DOHH2 (cell line): Measurements from ENCODE around the gene APMAP.
"Not testable (repeated sequence)": the region's sequence is repeated elsewhere in the genome, so short reads cannot be mapped to it uniquely, and the experiment has no call there.

Experiments used
- H3F3A ChIP-seq: fragments of 200-600 bp; sonication (generic), shearing (Covaris generic); 2 replicates; pipeline ENCODE4 v1.6.0; 2016; ENCODE audit warnings: antibody characterized with exemption, mild to moderate bottlenecking; ENCODE audit not compliant: control insufficient read depth, insufficient read depth
- H3K27ac ChIP-seq: fragments of 200-600 bp; sonication (generic); 2 replicates; pipeline ENCODE4 v1.5.1; 2014; ENCODE audit warnings: low read depth, mild to moderate bottlenecking, low read length, moderate library complexity
- H3K27me3 ChIP-seq: fragments of 200-600 bp; sonication (generic); 2 replicates; pipeline ENCODE4 v1.6.1; 2014; ENCODE audit warnings: mild to moderate bottlenecking, low read length, mixed read lengths; ENCODE audit not compliant: control insufficient read depth
- H3K36me3 ChIP-seq: fragments of 200-600 bp; sonication (generic); 2 replicates; pipeline ENCODE4 v1.6.1; 2014; ENCODE audit warnings: mild to moderate bottlenecking, low read length, moderate library complexity, mixed read lengths; ENCODE audit not compliant: control insufficient read depth
- H3K4me1 ChIP-seq: fragments of 200-600 bp; sonication (generic); 2 replicates; pipeline ENCODE4 v1.6.1; 2014; ENCODE audit warnings: mild to moderate bottlenecking, low read length, mixed read lengths; ENCODE audit not compliant: control insufficient read depth
- H3K4me2 ChIP-seq: fragments of 200-600 bp; sonication (generic); 2 replicates; pipeline ENCODE4 v1.6.0; 2014; ENCODE audit warnings: mild to moderate bottlenecking, low read length, moderate library complexity
- H3K4me3 ChIP-seq: fragments of 200-600 bp; sonication (generic); 2 replicates; pipeline ENCODE4 v1.5.1; 2014; ENCODE audit warnings: mild to moderate bottlenecking, low read length, mixed read lengths
- H3K79me2 ChIP-seq: fragments of 200-600 bp; sonication (generic); 2 replicates; pipeline ENCODE4 v1.6.1; 2014; ENCODE audit warnings: mild to moderate bottlenecking, low read length, mixed read lengths; ENCODE audit not compliant: control insufficient read depth
- H3K9me2 ChIP-seq: fragments of 200-600 bp; sonication (generic); replicated peaks from 2 replicates; pipeline ENCODE4 v1.6.1; 2014; ENCODE audit warnings: mild to moderate bottlenecking, low read length, mixed read lengths; ENCODE audit not compliant: control insufficient read depth
- H3K9me3 ChIP-seq: fragments of 200-600 bp; sonication (generic); 2 replicates; pipeline ENCODE4 v1.6.1; 2014; ENCODE audit warnings: antibody characterized with exemption, low read length, mixed read lengths; ENCODE audit not compliant: control insufficient read depth, insufficient read depth
- H4K20me1 ChIP-seq: fragments of 200-600 bp; sonication (generic); 2 replicates; pipeline ENCODE4 v1.6.0; 2014; ENCODE audit warnings: low read depth, mild to moderate bottlenecking, antibody characterized with exemption, low read length, moderate library complexity; ENCODE audit not compliant: control insufficient read depth, insufficient read depth
- EZH2phosphoT487 ChIP-seq: fragments of 200-600 bp; sonication (generic); IDR thresholded peaks from 2 replicates; pipeline ENCODE4 v1.6.1; 2017; ENCODE audit warnings: borderline replicate concordance, mild to moderate bottlenecking, antibody characterized with exemption, low read length, moderate library complexity, mixed read lengths
- TF ChIP-seq, protein P1 (sequence below): fragments of 200-600 bp; sonication (generic); IDR thresholded peaks from one replicate; pipeline ENCODE4 v1.5.1; 2014; ENCODE audit warnings: antibody characterized with exemption, mild to moderate bottlenecking, low read depth, low read length; ENCODE audit not compliant: poor library complexity, severe bottlenecking

APMAP gene

DNA sequence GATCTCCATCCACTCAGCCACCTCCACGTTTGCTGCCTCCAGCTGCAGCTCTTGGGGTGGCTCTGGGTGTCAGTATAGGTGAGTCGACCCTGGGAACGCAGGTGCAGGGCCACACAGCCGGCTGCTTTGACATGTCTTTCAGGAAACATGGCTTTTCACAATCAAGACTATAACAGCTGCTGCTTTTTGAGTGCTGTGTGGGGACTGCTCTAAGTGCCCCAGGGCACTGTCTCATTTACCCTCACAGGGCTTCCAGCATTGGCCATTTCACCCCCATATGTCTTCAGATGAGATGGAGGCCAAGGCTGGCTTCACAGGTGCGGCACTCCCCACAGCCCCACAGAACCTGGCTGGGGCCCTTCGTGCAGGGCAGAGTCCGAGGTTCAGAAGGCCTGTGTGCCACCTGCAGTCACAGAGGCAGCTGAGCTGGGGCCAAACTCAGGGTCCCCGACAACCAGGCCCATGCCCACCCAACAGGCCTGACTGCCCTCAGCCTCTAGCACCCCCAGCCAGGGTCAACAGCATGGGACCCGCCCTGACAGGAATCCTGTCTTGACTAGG is 58.4 kb downstream of the APMAP start:
- H3K27me3 ChIP-seq = no peaks in the 10 kb centered on the region
- H3K9me2 ChIP-seq = no peaks in the 10 kb centered on the region
- H3F3A ChIP-seq = no peaks in the 10 kb centered on the region
- no peak overlapping the region for H3K27ac ChIP-seq
- peaks cover 7% of the 10 kb centered on the region; the same call in 1 of the 2 replicates for H3K4me1 ChIP-seq
- H3K79me2 ChIP-seq = no peaks in the 10 kb centered on the region
- H3K36me3 ChIP-seq = no peaks in the 10 kb centered on the region
- no peak overlapping the region for H3K4me3 ChIP-seq
- no peak overlapping the region for H3K4me2 ChIP-seq
- H3K9me3 ChIP-seq = no peaks in the 10 kb centered on the region
- no peaks in the 10 kb centered on the region for H4K20me1 ChIP-seq
- TF ChIP-seq, protein P1, sequence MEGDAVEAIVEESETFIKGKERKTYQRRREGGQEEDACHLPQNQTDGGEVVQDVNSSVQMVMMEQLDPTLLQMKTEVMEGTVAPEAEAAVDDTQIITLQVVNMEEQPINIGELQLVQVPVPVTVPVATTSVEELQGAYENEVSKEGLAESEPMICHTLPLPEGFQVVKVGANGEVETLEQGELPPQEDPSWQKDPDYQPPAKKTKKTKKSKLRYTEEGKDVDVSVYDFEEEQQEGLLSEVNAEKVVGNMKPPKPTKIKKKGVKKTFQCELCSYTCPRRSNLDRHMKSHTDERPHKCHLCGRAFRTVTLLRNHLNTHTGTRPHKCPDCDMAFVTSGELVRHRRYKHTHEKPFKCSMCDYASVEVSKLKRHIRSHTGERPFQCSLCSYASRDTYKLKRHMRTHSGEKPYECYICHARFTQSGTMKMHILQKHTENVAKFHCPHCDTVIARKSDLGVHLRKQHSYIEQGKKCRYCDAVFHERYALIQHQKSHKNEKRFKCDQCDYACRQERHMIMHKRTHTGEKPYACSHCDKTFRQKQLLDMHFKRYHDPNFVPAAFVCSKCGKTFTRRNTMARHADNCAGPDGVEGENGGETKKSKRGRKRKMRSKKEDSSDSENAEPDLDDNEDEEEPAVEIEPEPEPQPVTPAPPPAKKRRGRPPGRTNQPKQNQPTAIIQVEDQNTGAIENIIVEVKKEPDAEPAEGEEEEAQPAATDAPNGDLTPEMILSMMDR = no peak
- no peak for TF ChIP-seq EZH2phosphoT487

DNA sequence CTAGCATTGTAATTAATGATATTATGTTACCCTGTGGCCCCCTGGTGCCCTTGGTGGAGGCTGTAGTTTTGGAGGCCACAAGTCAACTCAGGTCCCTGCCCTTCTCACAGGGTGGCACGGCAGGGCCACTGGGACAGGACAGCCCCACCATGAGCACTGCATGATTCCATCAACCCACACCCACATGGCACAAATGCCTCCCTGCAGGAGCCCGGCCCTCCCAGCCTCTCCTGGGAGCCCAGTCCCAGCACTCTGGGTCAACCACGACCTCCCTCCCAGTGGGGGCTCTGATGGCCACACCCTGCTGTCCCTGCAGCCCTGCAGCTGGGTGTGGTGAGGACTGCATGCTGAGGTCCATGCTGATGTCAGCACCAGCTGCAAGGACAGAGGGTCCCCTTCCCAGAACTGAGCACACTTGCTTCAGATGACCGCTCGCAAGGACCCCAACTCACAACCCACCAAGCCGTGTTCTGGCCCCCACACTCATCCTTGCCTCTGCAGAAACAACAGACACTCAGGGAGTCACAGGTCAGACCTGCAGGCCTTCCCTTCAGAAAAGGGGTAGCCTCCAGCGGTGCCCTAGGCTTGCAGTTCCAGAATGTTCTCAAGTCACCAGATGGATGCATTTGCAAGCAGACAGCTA is 59.2 kb downstream of the APMAP start:
- no peak for TF ChIP-seq EZH2phosphoT487
- TF ChIP-seq, protein P1 = no peak
- Histone ChIP-seq H3K4me1 (peaks cover 7% of the 10 kb centered on the region; the same call in 1 of the 2 replicates), H3K27ac (no peak overlapping the region)

DNA sequence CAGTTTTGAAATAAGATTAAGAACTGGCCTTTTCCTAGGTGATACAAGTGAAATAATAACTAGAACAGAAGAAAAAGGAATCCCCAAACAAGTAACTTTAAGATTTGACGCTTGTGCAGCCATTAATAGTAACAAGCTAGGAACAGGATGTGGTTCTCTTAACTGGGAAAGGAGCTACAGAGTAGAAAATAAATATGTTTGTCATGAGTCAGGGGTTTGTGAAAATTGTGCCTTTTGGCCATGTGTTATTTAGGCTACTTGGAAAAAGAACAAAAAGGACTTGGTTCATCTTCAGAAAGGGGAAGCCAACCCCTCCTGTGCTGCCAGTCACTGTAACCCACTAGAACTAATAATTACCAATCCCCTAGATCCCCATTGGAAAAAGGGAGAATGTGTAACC is 60.7 kb downstream of the APMAP start:
- not testable (repeated sequence) for H4K20me1 ChIP-seq, H3K9me2 ChIP-seq, H3F3A ChIP-seq, H3K79me2 ChIP-seq, H3K27ac ChIP-seq, H3K27me3 ChIP-seq, H3K4me3 ChIP-seq, H3K4me1 ChIP-seq, H3K4me2 ChIP-seq, H3K9me3 ChIP-seq, H3K36me3 ChIP-seq

More for the DNA sequence above, 59.2 kb downstream of the APMAP start:
- Histone ChIP-seq H3F3A (no peaks in the 10 kb centered on the region), H3K79me2 (no peaks in the 10 kb centered on the region), H3K36me3 (no peaks in the 10 kb centered on the region), H3K4me2 (no peak overlapping the region), H3K9me3 (no peaks in the 10 kb centered on the region), H3K9me2 (no peaks in the 10 kb centered on the region), H3K4me3 (no peak overlapping the region), H3K27me3 (no peaks in the 10 kb centered on the region), H4K20me1 (no peaks in the 10 kb centered on the region)
